GM12878 (cell line): ENCODE measurements around the gene CXCR6. TPM values are rescaled to one million over a fixed set of nuclear protein-coding genes. Genes with fewer than 3 reads are reported as not detected.

Experiments used
- BACH1 ChIP-seq: fragments of 450-650 bp; IDR thresholded peaks from 2 replicates; pipeline ENCODE4 v1.6.1; 2017; ENCODE audit warnings: mild to moderate bottlenecking, borderline replicate concordance
- BHLHE40 ChIP-seq, 2 experiments: fragments of 450-650 bp in 1 of 2; IDR thresholded peaks; 2 replicates each; pipeline ENCODE4 v1.6.1; 2011 to 2017; ENCODE audit warnings: low read depth in 2 of 2, borderline replicate concordance in 1 of 2, improper control_type of control experiment in 1 of 2, low read length in 1 of 2, mild to moderate bottlenecking in 1 of 2
- CHD1 ChIP-seq: IDR thresholded peaks from 2 replicates; pipeline ENCODE4 v1.6.1; 2012; ENCODE audit warnings: low read depth, low read length, improper control_type of control experiment
- DPF2 ChIP-seq: fragments of 450-650 bp; IDR thresholded peaks from 2 replicates; pipeline ENCODE4 v1.6.1; 2017; ENCODE audit warnings: mild to moderate bottlenecking
- EED ChIP-seq: sonication (generic); IDR thresholded peaks from 2 replicates; pipeline ENCODE4 v1.6.1; 2016; ENCODE audit warnings: antibody characterized with exemption, low read depth
- EGR1 ChIP-seq, 2 experiments: IDR thresholded peaks; 1 replicate in 1 of 2; 2 replicates in 1 of 2; pipeline ENCODE4 v1.6.1; 2011 to 2012; ENCODE audit warnings: low read depth in 2 of 2, low read length in 2 of 2, borderline replicate concordance in 1 of 2, mild to moderate bottlenecking in 1 of 2, moderate library complexity in 1 of 2
- ETV6 ChIP-seq, 2 experiments: fragments of 450-650 bp in 1 of 2; IDR thresholded peaks in 1 of 2; conservative IDR thresholded peaks in 1 of 2; 2 replicates each; pipeline ENCODE4 v1.6.1; 2014; ENCODE audit warnings: antibody characterized with exemption in 1 of 2, borderline replicate concordance in 1 of 2, low read depth in 1 of 2, mild to moderate bottlenecking in 1 of 2, moderate library complexity in 1 of 2
- GABPA ChIP-seq: IDR thresholded peaks from 2 replicates; pipeline ENCODE4 v1.6.1; 2014; ENCODE audit warnings: antibody characterized with exemption, low read depth, mild to moderate bottlenecking, inconsistent platforms
- IKZF2 ChIP-seq, 2 experiments: fragments of 450-650 bp; IDR thresholded peaks; 2 replicates each; pipeline ENCODE4 v1.6.1; 2017; ENCODE audit warnings: mild to moderate bottlenecking in 2 of 2, moderate library complexity in 2 of 2
- IRF4 ChIP-seq: IDR thresholded peaks from 2 replicates; pipeline ENCODE4 v1.6.1; 2011; ENCODE audit warnings: low read depth, low read length
- MTA3 ChIP-seq: IDR thresholded peaks from 2 replicates; pipeline ENCODE4 v1.6.1; 2012; ENCODE audit warnings: low read length, inconsistent platforms, borderline replicate concordance
- NR2C2 ChIP-seq: IDR thresholded peaks from 2 replicates; pipeline ENCODE4 v1.6.1; 2011; ENCODE audit warnings: borderline replicate concordance, low read depth; ENCODE audit not compliant: control insufficient read depth, insufficient read length
- NR2F1 ChIP-seq: fragments of 450-650 bp; conservative IDR thresholded peaks from 2 replicates; pipeline ENCODE4 v1.6.1; 2017; ENCODE audit warnings: mild to moderate bottlenecking
- RAD51 ChIP-seq: fragments of 450-650 bp; IDR thresholded peaks from 2 replicates; pipeline ENCODE4 v1.6.1; 2016; ENCODE audit warnings: moderate library complexity, mild to moderate bottlenecking, inconsistent platforms
- RFX5 ChIP-seq: IDR thresholded peaks from 2 replicates; pipeline ENCODE4 v1.6.1; 2011; ENCODE audit warnings: low read depth, low read length, improper control_type of control experiment
- RUNX3 ChIP-seq: IDR thresholded peaks from 2 replicates; pipeline ENCODE4 v1.6.1; 2012; ENCODE audit warnings: low read length, inconsistent platforms
- SMAD5 ChIP-seq: IDR thresholded peaks from 2 replicates; pipeline ENCODE4 v1.6.1; 2016; ENCODE audit warnings: antibody characterized with exemption, low read depth
- SPI1 ChIP-seq: IDR thresholded peaks from 2 replicates; pipeline ENCODE4 v1.6.1; 2011; ENCODE audit warnings: low read depth, mild to moderate bottlenecking, low read length, moderate library complexity, borderline replicate concordance; ENCODE audit not compliant: insufficient read depth
- SREBF1 ChIP-seq: IDR thresholded peaks from 2 replicates; pipeline ENCODE4 v1.6.1; 2012; ENCODE audit warnings: mild to moderate bottlenecking, low read length
- TARDBP ChIP-seq: IDR thresholded peaks from 2 replicates; pipeline ENCODE4 v1.6.1; 2016; ENCODE audit warnings: borderline replicate concordance
- TCF7 ChIP-seq: IDR thresholded peaks from 2 replicates; pipeline ENCODE4 v1.6.1; 2014; ENCODE audit warnings: antibody characterized with exemption, borderline replicate concordance
- YY1 ChIP-seq: IDR thresholded peaks from 2 replicates; pipeline ENCODE4 v1.6.1; 2011; ENCODE audit warnings: low read depth, mild to moderate bottlenecking, low read length
- polyA plus RNA-seq, 11 experiments: library from polyadenylated mRNA; depleted of rRNA in 4 of 11; unstranded in 6 of 11; stranded (reverse) in 5 of 11; fragments of >200 nt; fragmentation: Nextera tagmentation in 4 of 11; fragmentation: Illumina TruSeq in 1 of 11; extraction: Ambion mirVana in 4 of 11; extraction: Trizol in 1 of 11; gene quantifications; 1 replicate in 1 of 11; 2 replicates in 10 of 11; pipeline versions ENCODE4 v1.2.1 to v1.2.3, GENCODE V29; 2011 to 2016; ENCODE audit warnings: inconsistent platforms in 2 of 11, missing spikeins in 2 of 11, low read depth in 1 of 11
- total RNA-seq, 4 experiments: library from RNA; depleted of rRNA in 3 of 4; stranded (reverse); fragments of >200 nt in 3 of 4; fragmentation: Illumina TruSeq in 1 of 4; extraction: Trizol in 1 of 4; gene quantifications; 2 replicates each; pipeline versions ENCODE4 v1.2.1 to v1.2.3, GENCODE V29; 2013 to 2021
- TF ChIP-seq, protein P1 (sequence below): fragments of 450-650 bp; IDR thresholded peaks from 2 replicates; pipeline ENCODE4 v1.6.1; 2017; ENCODE audit warnings: mild to moderate bottlenecking, moderate library complexity
- TF ChIP-seq, protein P2 (sequence below): fragments of 450-650 bp; IDR thresholded peaks from 2 replicates; pipeline ENCODE4 v1.6.1; 2017; ENCODE audit warnings: mild to moderate bottlenecking, low read depth, inconsistent platforms; ENCODE audit not compliant: poor library complexity, severe bottlenecking
- TF ChIP-seq, protein P3 (sequence below): fragments of 450-650 bp; IDR thresholded peaks from 2 replicates; pipeline ENCODE4 v1.6.1; 2016; ENCODE audit warnings: mild to moderate bottlenecking

The CXCR6 gene
- total and polyA plus RNA-seq, 10 of the 15 experiments (the other 5 are each of a cell fraction or from before 2014, with no cell fraction given): 0.04 to 0.20 (median 0.12) TPM; not detected in 5

DNA sequence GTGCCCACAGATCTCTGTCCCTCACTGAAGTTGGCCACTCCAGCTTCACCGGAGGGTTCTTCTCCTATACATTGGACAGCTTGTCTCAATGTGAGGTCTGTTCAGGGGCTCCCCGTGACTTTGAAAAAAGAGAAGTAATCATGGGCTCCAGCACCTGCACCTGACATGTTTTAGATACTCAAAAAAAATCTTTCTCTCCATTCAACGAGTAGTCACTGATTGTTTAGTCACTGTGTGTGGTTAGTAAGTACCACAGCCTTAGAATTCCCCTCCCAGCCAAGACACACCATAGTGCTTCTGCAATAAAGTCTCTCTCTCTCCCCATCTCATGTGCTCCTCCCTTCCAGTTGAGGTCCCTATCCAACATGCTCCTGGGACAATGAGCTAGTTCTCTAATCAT is 38.3 kb upstream of the CXCR6 start (continued):
- TF ChIP-seq, protein P1, sequence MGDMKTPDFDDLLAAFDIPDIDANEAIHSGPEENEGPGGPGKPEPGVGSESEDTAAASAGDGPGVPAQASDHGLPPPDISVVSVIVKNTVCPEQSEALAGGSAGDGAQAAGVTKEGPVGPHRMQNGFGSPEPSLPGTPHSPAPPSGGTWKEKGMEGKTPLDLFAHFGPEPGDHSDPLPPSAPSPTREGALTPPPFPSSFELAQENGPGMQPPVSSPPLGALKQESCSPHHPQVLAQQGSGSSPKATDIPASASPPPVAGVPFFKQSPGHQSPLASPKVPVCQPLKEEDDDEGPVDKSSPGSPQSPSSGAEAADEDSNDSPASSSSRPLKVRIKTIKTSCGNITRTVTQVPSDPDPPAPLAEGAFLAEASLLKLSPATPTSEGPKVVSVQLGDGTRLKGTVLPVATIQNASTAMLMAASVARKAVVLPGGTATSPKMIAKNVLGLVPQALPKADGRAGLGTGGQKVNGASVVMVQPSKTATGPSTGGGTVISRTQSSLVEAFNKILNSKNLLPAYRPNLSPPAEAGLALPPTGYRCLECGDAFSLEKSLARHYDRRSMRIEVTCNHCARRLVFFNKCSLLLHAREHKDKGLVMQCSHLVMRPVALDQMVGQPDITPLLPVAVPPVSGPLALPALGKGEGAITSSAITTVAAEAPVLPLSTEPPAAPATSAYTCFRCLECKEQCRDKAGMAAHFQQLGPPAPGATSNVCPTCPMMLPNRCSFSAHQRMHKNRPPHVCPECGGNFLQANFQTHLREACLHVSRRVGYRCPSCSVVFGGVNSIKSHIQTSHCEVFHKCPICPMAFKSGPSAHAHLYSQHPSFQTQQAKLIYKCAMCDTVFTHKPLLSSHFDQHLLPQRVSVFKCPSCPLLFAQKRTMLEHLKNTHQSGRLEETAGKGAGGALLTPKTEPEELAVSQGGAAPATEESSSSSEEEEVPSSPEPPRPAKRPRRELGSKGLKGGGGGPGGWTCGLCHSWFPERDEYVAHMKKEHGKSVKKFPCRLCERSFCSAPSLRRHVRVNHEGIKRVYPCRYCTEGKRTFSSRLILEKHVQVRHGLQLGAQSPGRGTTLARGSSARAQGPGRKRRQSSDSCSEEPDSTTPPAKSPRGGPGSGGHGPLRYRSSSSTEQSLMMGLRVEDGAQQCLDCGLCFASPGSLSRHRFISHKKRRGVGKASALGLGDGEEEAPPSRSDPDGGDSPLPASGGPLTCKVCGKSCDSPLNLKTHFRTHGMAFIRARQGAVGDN: peak; percentile 89; the same call in 1 of the 2 replicates
- TF ChIP-seq IKZF2 (IDR thresholded peaks at IDR 0.05) (peak; percentile 60 to 74; a peak in 3 of 4 replicates), MTA3 (peak; percentile 86; the same call in 1 of the 2 replicates), ETV6 (conservative IDR thresholded peaks at IDR 0.05 in 1 of 2, IDR thresholded peaks at IDR 0.05 in 1 of 2; ENCODE audit: borderline replicate concordance in 1 of 2, low read depth in 1 of 2) (no peak; a peak in 1 of 4 replicates), BHLHE40 (IDR thresholded peaks at IDR 0.05; ENCODE audit: borderline replicate concordance in 1 of 2, low read depth in 2 of 2, low read length in 1 of 2) (peak; percentile 88 to 90), SREBF1 (no peak), SMAD5 (peak; percentile 45; the same call in 1 of the 2 replicates), RAD51 (peak; percentile 86), NR2F1 (0 out of 2 replicates have a peak, but pooled peaks have one; percentile 14), RFX5 (no peak), EED (peak; percentile 75), DPF2 (0 out of 2 replicates have a peak, but pooled peaks have one; percentile 41), RUNX3 (peak; percentile 98), YY1 (no peak), EGR1 (IDR thresholded peaks at IDR 0.05; ENCODE audit: borderline replicate concordance in 1 of 2, low read depth in 2 of 2, low read length in 2 of 2) (no peak), TCF7 (no peak), IRF4 (0 out of 2 replicates have a peak, but pooled peaks have one; percentile 18), GABPA (no peak; the same call in 1 of the 2 replicates), TARDBP (no peak), NR2C2 (no peak), SPI1 (no peak), BACH1 (peak; percentile 62; the same call in 1 of the 2 replicates), CHD1 (no peak)
- TF ChIP-seq, protein P2, sequence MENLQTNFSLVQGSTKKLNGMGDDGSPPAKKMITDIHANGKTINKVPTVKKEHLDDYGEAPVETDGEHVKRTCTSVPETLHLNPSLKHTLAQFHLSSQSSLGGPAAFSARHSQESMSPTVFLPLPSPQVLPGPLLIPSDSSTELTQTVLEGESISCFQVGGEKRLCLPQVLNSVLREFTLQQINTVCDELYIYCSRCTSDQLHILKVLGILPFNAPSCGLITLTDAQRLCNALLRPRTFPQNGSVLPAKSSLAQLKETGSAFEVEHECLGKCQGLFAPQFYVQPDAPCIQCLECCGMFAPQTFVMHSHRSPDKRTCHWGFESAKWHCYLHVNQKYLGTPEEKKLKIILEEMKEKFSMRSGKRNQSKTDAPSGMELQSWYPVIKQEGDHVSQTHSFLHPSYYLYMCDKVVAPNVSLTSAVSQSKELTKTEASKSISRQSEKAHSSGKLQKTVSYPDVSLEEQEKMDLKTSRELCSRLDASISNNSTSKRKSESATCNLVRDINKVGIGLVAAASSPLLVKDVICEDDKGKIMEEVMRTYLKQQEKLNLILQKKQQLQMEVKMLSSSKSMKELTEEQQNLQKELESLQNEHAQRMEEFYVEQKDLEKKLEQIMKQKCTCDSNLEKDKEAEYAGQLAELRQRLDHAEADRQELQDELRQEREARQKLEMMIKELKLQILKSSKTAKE: peak; percentile 68
- TF ChIP-seq, protein P3, sequence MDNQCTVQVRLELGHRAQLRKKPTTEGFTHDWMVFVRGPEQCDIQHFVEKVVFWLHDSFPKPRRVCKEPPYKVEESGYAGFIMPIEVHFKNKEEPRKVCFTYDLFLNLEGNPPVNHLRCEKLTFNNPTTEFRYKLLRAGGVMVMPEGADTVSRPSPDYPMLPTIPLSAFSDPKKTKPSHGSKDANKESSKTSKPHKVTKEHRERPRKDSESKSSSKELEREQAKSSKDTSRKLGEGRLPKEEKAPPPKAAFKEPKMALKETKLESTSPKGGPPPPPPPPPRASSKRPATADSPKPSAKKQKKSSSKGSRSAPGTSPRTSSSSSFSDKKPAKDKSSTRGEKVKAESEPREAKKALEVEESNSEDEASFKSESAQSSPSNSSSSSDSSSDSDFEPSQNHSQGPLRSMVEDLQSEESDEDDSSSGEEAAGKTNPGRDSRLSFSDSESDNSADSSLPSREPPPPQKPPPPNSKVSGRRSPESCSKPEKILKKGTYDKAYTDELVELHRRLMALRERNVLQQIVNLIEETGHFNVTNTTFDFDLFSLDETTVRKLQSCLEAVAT: peak; percentile 82
